Stimulated activated CD4-positive, alpha-beta T cell treated with anti-CD3 and anti-CD28 coated beads, Interleukin-1b, Interleukin-23, amount 100 ng/mL, for 1 hour (primary cell): ENCODE measurements around the gene STAMBPL1.

Experiments
- DNase-seq, 2 donors: peaks; one replicate each; pipeline ENCODE4 v3.0.0-alpha.2; 2020; ENCODE audit warnings: low read depth in 2 of 2

Gene STAMBPL1

GRCh38 chr10:88949912-88950837 is 70.1 kb downstream of the STAMBPL1 start:
- no peak for DNase-seq

- DNase-seq, result no peak
Observed at GRCh38 chr10:88952647-88953111, 72.6 kb downstream of the STAMBPL1 start, which contains the start of gene ACTA2. ACTA2 (minus strand) TSS chr10:88952773; CDS start chr10:88948930, 3,843 bp downstream.

GRCh38 chr10:88953662-88954061 is 73.6 kb downstream of the STAMBPL1 start:
- no peak for DNase-seq

GRCh38 chr10:88954458-88955083 is 74.5 kb downstream of the STAMBPL1 start:
- no peak for DNase-seq

- DNase-seq, result no peak
Observed at GRCh38 chr10:88957381-88957780, 77.3 kb downstream of the STAMBPL1 start.

GRCh38 chr10:88958721-88959120 is 78.7 kb downstream of the STAMBPL1 start:
- no peak for DNase-seq

GRCh38 chr10:88960802-88961201 is 80.8 kb downstream of the STAMBPL1 start:
- DNase-seq, result no peak

GRCh38 chr10:88961266-88961665 is 81.2 kb downstream of the STAMBPL1 start:
- DNase-seq, result no peak

GRCh38 chr10:88962336-88962735 is 82.3 kb downstream of the STAMBPL1 start:
- no peak for DNase-seq

GRCh38 chr10:88963318-88963717 is 83.3 kb downstream of the STAMBPL1 start:
- DNase-seq, result no peak

GRCh38 chr10:88964360-88964759 is 84.3 kb downstream of the STAMBPL1 start:
- DNase-seq, result no peak

GRCh38 chr10:88964869-88965415 is 84.9 kb downstream of the STAMBPL1 start:
- no peak for DNase-seq

- DNase-seq, result no peak
Observed at GRCh38 chr10:88966797-88967196, 86.8 kb downstream of the STAMBPL1 start.

- no peak for DNase-seq
Observed at GRCh38 chr10:88968391-88968790, 88.3 kb downstream of the STAMBPL1 start.

GRCh38 chr10:88971221-88972061 is 91.4 kb downstream of the STAMBPL1 start:
- DNase-seq, result no peak
